Stomach (tissue), 4 donors: ENCODE measurements around the gene USP6NL.

Experiments used
- POLR2A ChIP-seq, 4 donors: fragments of 450-650 bp; IDR thresholded peaks; one replicate each; pipeline ENCODE4 v1.6.1; 2016; ENCODE audit warnings: antibody characterized with exemption in 4 of 4, control low read depth in 2 of 4, mild to moderate bottlenecking in 1 of 4, moderate library complexity in 1 of 4
- TF ChIP-seq, protein P1 (sequence below), 7 experiments: fragments of 450-650 bp in 4 of 7; fragments of 200-600 bp in 3 of 7; sonication (generic) in 3 of 7; IDR thresholded peaks; one replicate each; pipeline ENCODE4 v1.5.1; 2016 to 2019; ENCODE audit warnings: antibody characterized with exemption in 7 of 7, control low read depth in 2 of 7, mild to moderate bottlenecking in 1 of 7

DNA sequence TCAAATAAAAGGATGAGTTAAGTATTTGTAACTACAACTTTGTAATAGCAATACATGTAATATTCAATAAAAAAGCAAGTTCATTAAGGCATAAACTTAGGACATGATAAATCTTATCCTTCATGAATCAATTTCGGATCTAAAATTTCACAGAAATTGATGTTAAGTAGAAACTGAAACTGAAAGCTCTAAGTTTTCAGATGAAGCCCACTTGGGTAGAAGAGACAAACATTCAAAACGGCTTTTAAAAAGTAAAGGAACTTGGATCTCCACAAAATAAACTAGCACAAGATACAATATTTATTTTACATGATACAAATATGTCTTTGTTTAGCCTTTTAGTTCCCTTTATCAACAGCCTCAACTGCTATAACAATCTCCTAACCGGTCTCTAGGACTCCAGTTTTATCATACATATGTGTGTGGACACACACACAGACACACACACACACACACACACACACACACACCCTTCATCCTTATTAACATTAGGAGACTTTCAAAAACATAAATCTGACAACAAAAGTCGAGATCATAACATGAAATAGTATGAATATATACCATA, 83.7 kb downstream of the USP6NL start:
- TF ChIP-seq, protein P1, sequence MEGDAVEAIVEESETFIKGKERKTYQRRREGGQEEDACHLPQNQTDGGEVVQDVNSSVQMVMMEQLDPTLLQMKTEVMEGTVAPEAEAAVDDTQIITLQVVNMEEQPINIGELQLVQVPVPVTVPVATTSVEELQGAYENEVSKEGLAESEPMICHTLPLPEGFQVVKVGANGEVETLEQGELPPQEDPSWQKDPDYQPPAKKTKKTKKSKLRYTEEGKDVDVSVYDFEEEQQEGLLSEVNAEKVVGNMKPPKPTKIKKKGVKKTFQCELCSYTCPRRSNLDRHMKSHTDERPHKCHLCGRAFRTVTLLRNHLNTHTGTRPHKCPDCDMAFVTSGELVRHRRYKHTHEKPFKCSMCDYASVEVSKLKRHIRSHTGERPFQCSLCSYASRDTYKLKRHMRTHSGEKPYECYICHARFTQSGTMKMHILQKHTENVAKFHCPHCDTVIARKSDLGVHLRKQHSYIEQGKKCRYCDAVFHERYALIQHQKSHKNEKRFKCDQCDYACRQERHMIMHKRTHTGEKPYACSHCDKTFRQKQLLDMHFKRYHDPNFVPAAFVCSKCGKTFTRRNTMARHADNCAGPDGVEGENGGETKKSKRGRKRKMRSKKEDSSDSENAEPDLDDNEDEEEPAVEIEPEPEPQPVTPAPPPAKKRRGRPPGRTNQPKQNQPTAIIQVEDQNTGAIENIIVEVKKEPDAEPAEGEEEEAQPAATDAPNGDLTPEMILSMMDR (IDR thresholded peaks at IDR 0.05) = no peak
- no peak for TF ChIP-seq POLR2A (IDR thresholded peaks at IDR 0.05)
